ENCODE results near the gene PECR. TPM values are rescaled to one million over a fixed set of nuclear protein-coding genes. Genes with fewer than 3 reads are reported as not detected.

The PECR gene
- total RNA-seq, 1 experiment from 2014 or later, result 16.3 TPM

DNA sequence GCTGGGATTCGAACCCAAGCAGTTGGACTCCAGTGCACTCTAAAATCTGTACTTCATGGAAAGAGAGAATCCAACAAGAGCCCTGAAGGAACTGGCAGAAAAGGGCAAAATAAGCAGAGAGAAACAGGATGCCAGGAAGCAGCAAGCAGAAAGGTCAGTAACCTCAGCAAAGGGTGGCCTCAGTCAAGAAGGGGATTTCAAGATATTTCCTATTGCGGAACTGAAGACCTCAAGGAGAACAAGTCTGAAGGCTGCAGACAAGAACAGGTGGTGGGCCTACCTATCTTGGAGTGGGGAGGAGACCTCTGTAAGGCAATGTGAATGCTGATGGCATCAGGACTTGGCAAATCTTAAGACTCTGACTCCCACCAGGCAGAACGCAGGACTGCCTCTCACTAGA lies 48.2 kb downstream of the PECR start:
- H3K36me3 ChIP-seq (ENCODE audit: control insufficient read depth in 1 of 2, insufficient read depth in 2 of 2, low read length in 2 of 2), result no peaks in the 10 kb centered on the region
- ATAC-seq, result no peak
- no peak overlapping the region for H2AFZ ChIP-seq (ENCODE audit: low read depth, low read length, poor library complexity, severe bottlenecking)
- TF ChIP-seq CBX3 (IDR thresholded peaks at IDR 0.05; ENCODE audit: low read depth) (no peak), POLR2A (IDR thresholded peaks at IDR 0.05; ENCODE audit: borderline replicate concordance, extremely low read depth, insufficient read depth, insufficient read length) (no peak)
- no peaks in the 10 kb centered on the region for H3K9me2 ChIP-seq (ENCODE audit: insufficient read depth)
- H3K4me3 ChIP-seq (replicated peaks in 1 of 2; ENCODE audit: low read depth in 1 of 2, low read length in 2 of 2), result no peak overlapping the region
- no peaks in the 10 kb centered on the region for H3K9me3 ChIP-seq (ENCODE audit: control insufficient read depth in 1 of 2, insufficient read depth in 1 of 2, low read depth in 1 of 2, low read length in 2 of 2)
- CTCF ChIA-PET, result interaction anchor here (0.6 to 2.4 kb wide), 8 partner anchors 8 to 633 kb away, joined by 3 to 10 read pairs (median 4); no protein-coding TSS in a partner anchor
- H3K4me2 ChIP-seq (ENCODE audit: low read length), result no peak overlapping the region
- H4K20me1 ChIP-seq (ENCODE audit: insufficient read depth), result no peaks in the 10 kb centered on the region
- POLR2A ChIA-PET, result no interaction called here
- RAD21 ChIA-PET (ENCODE audit: low non-redundant PET in 1 of 2, low total read pairs in 2 of 2, uncharacterized antibody in 2 of 2, unreplicated experiment in 2 of 2), result no interaction called here
- no peaks in the 10 kb centered on the region for H3K79me2 ChIP-seq (ENCODE audit: insufficient read depth, low read length)
- H3K4me1 ChIP-seq (ENCODE audit: control insufficient read depth in 1 of 2, insufficient read depth in 2 of 2, low read length in 2 of 2), result no peaks in the 10 kb centered on the region
- no peaks in the 10 kb centered on the region for H3K27me3 ChIP-seq (ENCODE audit: insufficient read depth, low read length)
- BruUV-seq (replicated peaks), result no TSS peak
- H3K9ac ChIP-seq (ENCODE audit: low read length), result no peak overlapping the region
- H3K27ac ChIP-seq (ENCODE audit: low read depth, low read length), result no peak overlapping the region
- no peak for DNase-seq (ENCODE audit: low read depth, low spot score)
- intact Hi-C loops (cut with micrococcal nuclease), result loop anchor here (10.0 kb wide), 1 partner anchor 631 kb away; no protein-coding TSS in a partner anchor

DNA sequence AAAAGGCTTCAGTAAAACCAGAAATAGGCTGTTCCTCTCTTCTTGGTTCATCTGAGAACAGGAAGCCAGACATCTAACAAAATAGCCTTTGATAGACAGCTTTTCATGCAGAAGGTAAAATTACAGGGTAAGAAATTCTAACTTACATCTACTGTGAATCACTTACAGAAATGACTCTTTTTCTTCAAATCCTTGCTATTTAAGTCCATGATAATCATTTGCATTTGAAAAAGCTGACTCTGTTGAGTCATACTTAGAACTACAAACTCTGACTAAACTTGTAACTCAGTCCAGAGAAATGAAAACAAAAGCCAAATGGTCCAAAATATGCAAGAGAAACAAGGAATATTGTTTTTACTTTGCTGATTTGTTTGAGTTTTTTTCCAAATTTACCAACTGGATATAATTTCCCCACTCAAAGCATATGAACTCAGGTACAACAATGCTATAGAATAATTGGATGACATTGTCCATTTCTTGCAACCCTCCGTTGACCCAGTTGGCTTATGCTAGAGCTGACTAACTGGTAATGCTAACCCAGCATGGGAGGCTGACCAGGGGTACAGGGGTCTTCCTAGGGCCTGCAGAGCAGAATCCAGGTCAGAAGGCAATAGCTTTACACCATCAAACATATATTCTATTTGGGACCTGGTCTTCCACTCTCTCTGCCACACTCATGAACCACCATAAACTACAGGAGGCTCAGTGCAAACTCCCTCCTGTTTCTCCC lies 49.5 kb downstream of the PECR start:
- Histone ChIP-seq H3K4me2 (ENCODE audit: low read length) (no peak overlapping the region), H3K79me2 (ENCODE audit: insufficient read depth, low read length) (no peaks in the 10 kb centered on the region), H3K9me2 (ENCODE audit: insufficient read depth) (no peaks in the 10 kb centered on the region), H3K9me3 (ENCODE audit: control insufficient read depth in 1 of 2, insufficient read depth in 1 of 2, low read depth in 1 of 2, low read length in 2 of 2) (no peaks in the 10 kb centered on the region), H4K20me1 (ENCODE audit: insufficient read depth) (no peaks in the 10 kb centered on the region), H2AFZ (ENCODE audit: low read depth, low read length, poor library complexity, severe bottlenecking) (no peak overlapping the region), H3K9ac (ENCODE audit: low read length) (no peak overlapping the region), H3K27ac (ENCODE audit: low read depth, low read length) (no peak overlapping the region), H3K36me3 (ENCODE audit: control insufficient read depth in 1 of 2, insufficient read depth in 2 of 2, low read length in 2 of 2) (no peaks in the 10 kb centered on the region), H3K4me1 (ENCODE audit: control insufficient read depth in 1 of 2, insufficient read depth in 2 of 2, low read length in 2 of 2) (no peaks in the 10 kb centered on the region), H3K27me3 (ENCODE audit: insufficient read depth, low read length) (no peaks in the 10 kb centered on the region), H3K4me3 (replicated peaks in 1 of 2; ENCODE audit: low read depth in 1 of 2, low read length in 2 of 2) (no peak overlapping the region)
- ATAC-seq (no peak), DNase-seq (ENCODE audit: low read depth, low spot score) (no peak)
- ChIA-PET RAD21 (ENCODE audit: low non-redundant PET in 1 of 2, low total read pairs in 2 of 2, uncharacterized antibody in 2 of 2, unreplicated experiment in 2 of 2) (no interaction called here), CTCF (interaction anchor here (0.8 to 2.4 kb wide), 5 partner anchors 9 to 29 kb away, joined by 3 to 10 read pairs (median 5); no protein-coding TSS in a partner anchor), POLR2A (no interaction called here)
- TF ChIP-seq ZFX (IDR thresholded peaks at IDR 0.05) (no peak), TCF7L2 (IDR thresholded peaks at IDR 0.05; ENCODE audit: borderline replicate concordance, extremely low read depth, insufficient read depth, insufficient read length) (no peak), ZNF274 (IDR thresholded peaks at IDR 0.05; ENCODE audit: low read depth, low read length) (no peak)
- intact Hi-C loops (cut with micrococcal nuclease), result loop anchor here (10.0 kb wide), 1 partner anchor 633 kb away; no protein-coding TSS in a partner anchor
- no TSS peak for BruUV-seq (replicated peaks)
